Adrenal gland (tissue), 12 donors: ENCODE measurements around the gene ACOX1. TPM values are rescaled to one million over a fixed set of nuclear protein-coding genes. Genes with fewer than 3 reads are reported as not detected.

Experiments
- DNase-seq, 7 donors: peaks; one replicate each; pipeline ENCODE4 v3.0.0-alpha.2; 2019 to 2020
- H3K27ac ChIP-seq, 5 donors: fragments of 200-600 bp; sonication (generic) in 4 of 5; 1 replicate in 3 of 5; 2 replicates in 2 of 5; pipeline versions ENCODE4 v1.5.1 to v1.8.0; 2016 to 2020; ENCODE audit warnings: mild to moderate bottlenecking in 1 of 5
- H3K27me3 ChIP-seq: fragments of 200-600 bp; 2 replicates; pipeline ENCODE4 v1.8.0; 2021
- H3K36me3 ChIP-seq, 2 donors: fragments of 200-600 bp; replicated peaks in 1 of 2; 1 replicate in 1 of 2; 2 replicates in 1 of 2; pipeline versions ENCODE4 v1.5.1 to v1.8.0; 2018 to 2022
- H3K4me1 ChIP-seq, 2 donors: fragments of 200-600 bp; replicated peaks in 1 of 2; 1 replicate in 1 of 2; 2 replicates in 1 of 2; pipeline versions ENCODE4 v1.5.1 to v1.8.0; 2018 to 2021
- H3K4me3 ChIP-seq, 4 donors: fragments of 200-600 bp; sonication (generic) in 3 of 4; one replicate each; pipeline ENCODE4 v1.5.1; 2016 to 2018
- H3K9me3 ChIP-seq, 3 donors: fragments of 200-600 bp; sonication (generic) in 1 of 3; replicated peaks in 1 of 3; 1 replicate in 2 of 3; 2 replicates in 1 of 3; pipeline versions ENCODE4 v1.5.1 to v1.8.0; 2016 to 2021
- POLR2A ChIP-seq, 2 donors: fragments of 450-650 bp; IDR thresholded peaks; one replicate each; pipeline ENCODE4 v1.6.1; 2017; ENCODE audit warnings: antibody characterized with exemption in 2 of 2, mild to moderate bottlenecking in 2 of 2, moderate library complexity in 1 of 2
- WGBS, 4 donors: extraction: QIAGEN DNeasy Blood & Tissue Kit in 2 of 4; methylation state at CpG; one replicate each; pipeline versions ENCODE4 v1.1.5 to v1.1.7; 2013 to 2017; 5-methylcytosine and 5-hydroxymethylcytosine counted together
- intact Hi-C, 2 donors: fragments of 100-400 bp; cut with DNase I; formaldehyde crosslinking; loops; one replicate each; pipeline versions ENCODE4 v1.14.1 to v1.15.0; 2022 to 2023
- polyA plus RNA-seq, 3 donors: library from polyadenylated mRNA; stranded (reverse); fragments of 200-250 nt in 2 of 3; fragments of 350-450 nt in 1 of 3; fragmentation: Illumina TruSeq in 1 of 3; extraction: RNeasy Lipid Tissue Mini Kit (QIAGEN cat#74804) in 1 of 3; gene quantifications; one replicate each; pipeline ENCODE4 v1.2.3, GENCODE V29; 2013 to 2014
- total RNA-seq, 9 donors: library from RNA; depleted of rRNA in 4 of 9; stranded (reverse); fragments of >200 nt in 4 of 9; fragments of 120-200 nt in 1 of 9; fragmentation: NEBNext Ultra II Directional in 1 of 9; extraction: Animal tissue kit (Norgen Biotek cat#: 25700) in 1 of 9; gene quantifications; one replicate each; pipeline versions ENCODE4 v1.1.0 to v1.2.4, GENCODE V29; 2013 to 2023
- TF ChIP-seq, protein P1 (sequence below), 6 experiments: fragments of 450-650 bp in 4 of 6; fragments of 200-600 bp in 2 of 6; sonication (generic) in 1 of 6; IDR thresholded peaks; 1 replicate in 5 of 6; 2 replicates in 1 of 6; pipeline versions ENCODE4 v1.5.1 to v1.8.0; 2016 to 2021; ENCODE audit warnings: antibody characterized with exemption in 6 of 6, mild to moderate bottlenecking in 2 of 6, moderate library complexity in 1 of 6
- donor health status: healthy with polysubstance abuse.
- donor health status: Bipolar disorder and iron deficiency.
- donor health status: DM: yes; HTN: yes; CAD: no.
- donor health status: DM: no; HTN: no; CAD: no.
- donor health status: DM: no; HTN: no; CAD: no.
- donor health status: DM: yes; HTN: yes; CAD: no.

Gene ACOX1
- total and polyA plus RNA-seq, 12 donors, result 28.9 to 109 (median 69.1) TPM

DNA sequence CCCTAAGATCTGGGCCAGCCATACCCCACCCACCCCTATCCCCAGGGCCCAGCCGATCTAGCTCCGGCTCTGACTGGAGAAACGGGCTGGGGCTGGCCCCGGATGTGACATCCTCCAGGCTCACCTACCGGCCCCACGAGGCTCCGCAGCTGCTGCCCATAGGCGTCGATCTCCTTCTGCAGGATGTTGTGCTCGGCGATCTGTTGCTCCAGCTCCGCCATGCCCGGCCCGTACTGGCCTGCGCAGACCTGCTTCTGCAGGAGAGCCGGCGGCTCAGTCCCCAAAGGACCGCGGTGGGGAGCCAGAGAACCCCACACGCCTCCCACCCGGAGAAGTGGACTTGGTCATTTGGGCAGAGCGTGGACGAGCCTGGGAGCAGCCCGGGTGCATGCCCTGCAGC is 43.3 kb upstream of the ACOX1 start:
- WGBS, 4 donors, result 83 to 94% (median 89%) methylated on average over 14 to 24 of the region's 24 CpGs; no CpG with 5 or more reads in 1 of the 4 donors
- DNase-seq, result no peak
- H3K27ac ChIP-seq, result no peak overlapping the region
- peaks cover 0 to 6% of the 10 kb centered on the region in 2 donors for H3K4me1 ChIP-seq
- no peak overlapping the region for H3K4me3 ChIP-seq
- H3K27me3 ChIP-seq, result no peaks in the 10 kb centered on the region
- no peaks in the 10 kb centered on the region for H3K36me3 ChIP-seq
- no peaks in the 10 kb centered on the region for H3K9me3 ChIP-seq
- intact Hi-C loops, result no loop called here
- TF ChIP-seq, protein P1, sequence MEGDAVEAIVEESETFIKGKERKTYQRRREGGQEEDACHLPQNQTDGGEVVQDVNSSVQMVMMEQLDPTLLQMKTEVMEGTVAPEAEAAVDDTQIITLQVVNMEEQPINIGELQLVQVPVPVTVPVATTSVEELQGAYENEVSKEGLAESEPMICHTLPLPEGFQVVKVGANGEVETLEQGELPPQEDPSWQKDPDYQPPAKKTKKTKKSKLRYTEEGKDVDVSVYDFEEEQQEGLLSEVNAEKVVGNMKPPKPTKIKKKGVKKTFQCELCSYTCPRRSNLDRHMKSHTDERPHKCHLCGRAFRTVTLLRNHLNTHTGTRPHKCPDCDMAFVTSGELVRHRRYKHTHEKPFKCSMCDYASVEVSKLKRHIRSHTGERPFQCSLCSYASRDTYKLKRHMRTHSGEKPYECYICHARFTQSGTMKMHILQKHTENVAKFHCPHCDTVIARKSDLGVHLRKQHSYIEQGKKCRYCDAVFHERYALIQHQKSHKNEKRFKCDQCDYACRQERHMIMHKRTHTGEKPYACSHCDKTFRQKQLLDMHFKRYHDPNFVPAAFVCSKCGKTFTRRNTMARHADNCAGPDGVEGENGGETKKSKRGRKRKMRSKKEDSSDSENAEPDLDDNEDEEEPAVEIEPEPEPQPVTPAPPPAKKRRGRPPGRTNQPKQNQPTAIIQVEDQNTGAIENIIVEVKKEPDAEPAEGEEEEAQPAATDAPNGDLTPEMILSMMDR (IDR thresholded peaks at IDR 0.05), result no peak

DNA sequence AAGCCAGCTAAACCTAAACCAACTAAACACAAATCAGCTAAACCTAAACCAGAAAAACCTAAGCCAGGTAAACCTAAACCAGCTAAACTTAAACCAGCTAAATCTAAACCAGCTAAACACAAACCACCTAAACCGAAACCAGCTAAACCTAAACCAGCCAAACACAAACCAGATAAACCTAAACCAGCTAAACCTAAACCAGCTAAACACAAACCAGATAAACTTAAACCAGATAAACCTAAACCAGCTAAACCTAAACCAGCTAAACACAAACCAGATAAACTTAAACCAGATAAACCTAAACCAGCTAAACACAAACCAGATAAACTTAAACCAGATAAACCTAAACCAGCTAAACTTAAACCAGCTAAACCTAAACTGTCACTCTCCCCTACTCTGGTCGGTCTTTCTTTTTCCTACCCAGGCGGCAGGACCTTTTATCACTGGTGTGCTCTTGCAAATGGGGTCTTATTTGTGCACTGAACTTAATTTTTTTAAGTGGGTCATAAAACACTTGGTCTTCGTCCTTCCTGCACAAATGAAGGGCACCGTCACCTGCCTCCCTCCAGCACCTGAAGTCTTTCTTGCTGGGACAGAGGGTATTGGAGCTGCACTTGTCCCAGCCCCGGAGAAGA is 41.0 kb upstream of the ACOX1 start:
- TF ChIP-seq, protein P1 (IDR thresholded peaks at IDR 0.05), result no peak
- TF ChIP-seq POLR2A (IDR thresholded peaks at IDR 0.05), result no peak
- intact Hi-C loops, result loop anchor here in 1 of 2 donors (10.0 kb wide), 1 partner anchor 155 kb away; no protein-coding TSS in a partner anchor
- peaks cover 0 to 6% of the 10 kb centered on the region in 2 donors for H3K4me1 ChIP-seq
- H3K27ac ChIP-seq, result no peak overlapping the region
- H3K36me3 ChIP-seq, result no peaks in the 10 kb centered on the region
- no peaks in the 10 kb centered on the region for H3K27me3 ChIP-seq
- no peaks in the 10 kb centered on the region for H3K9me3 ChIP-seq
- no peak for DNase-seq
- H3K4me3 ChIP-seq, result no peak overlapping the region
- 87 to 94% (median 91%) methylated on average over 6 of the region's 6 CpGs for WGBS, 4 donors

DNA sequence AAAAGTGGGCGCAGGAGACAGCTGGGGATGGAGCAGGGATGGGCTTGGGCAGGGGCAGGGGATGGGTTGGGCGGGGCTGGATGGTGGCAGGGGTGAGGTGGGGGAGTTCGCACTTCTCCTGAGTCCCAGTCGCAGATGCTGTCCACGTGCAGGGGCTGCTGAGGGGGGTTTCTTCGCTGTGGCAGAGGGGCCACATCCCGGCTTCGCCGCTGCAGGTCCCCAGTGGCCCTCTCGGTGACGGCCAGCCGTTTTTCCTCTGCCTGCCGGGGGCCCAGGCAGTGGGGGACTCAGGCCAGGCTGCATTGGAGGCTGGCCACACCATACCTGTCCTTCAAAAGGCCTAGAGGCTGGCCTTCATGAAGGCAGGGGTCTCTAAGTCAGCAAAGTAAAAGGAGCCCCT is 39.8 kb upstream of the ACOX1 start:
- Histone ChIP-seq H3K4me1 (peaks cover 4 to 6% of the 10 kb centered on the region in 2 donors), H3K4me3 (no peak overlapping the region), H3K36me3 (no peaks in the 10 kb centered on the region), H3K27ac (no peak overlapping the region), H3K9me3 (no peaks in the 10 kb centered on the region), H3K27me3 (no peaks in the 10 kb centered on the region)
- WGBS, 4 donors, result 79 to 100% (median 92%) methylated on average over 4 to 13 of the region's 13 CpGs
- intact Hi-C loops, result loop anchor here in 1 of 2 donors (10.0 kb wide), 1 partner anchor 156 kb away; no protein-coding TSS in a partner anchor
- no peak for DNase-seq
- TF ChIP-seq, protein P1 (IDR thresholded peaks at IDR 0.05), result no peak
- TF ChIP-seq POLR2A (IDR thresholded peaks at IDR 0.05), result no peak

DNA sequence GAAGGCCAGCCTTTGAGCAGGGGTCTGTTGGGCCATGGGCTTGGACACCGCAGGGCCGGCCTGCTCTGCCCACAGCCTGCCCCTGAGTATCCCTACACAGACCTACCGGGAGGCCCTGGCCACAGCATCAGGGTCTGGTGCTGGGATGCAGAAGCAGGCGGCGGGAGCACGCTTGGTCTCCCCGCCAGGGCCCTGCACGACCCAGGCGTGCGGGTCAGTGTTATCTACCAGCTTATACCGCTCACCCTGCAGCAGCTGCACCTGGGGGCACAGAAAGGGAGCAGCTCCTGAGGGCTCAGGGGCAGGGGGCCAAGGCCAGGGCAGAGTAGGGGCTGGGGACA is 39.3 kb upstream of the ACOX1 start:
- H3K36me3 ChIP-seq, result no peaks in the 10 kb centered on the region
- intact Hi-C loops, result loop anchor here in 1 of 2 donors (10.0 kb wide), 1 partner anchor 156 kb away; no protein-coding TSS in a partner anchor
- no peak overlapping the region for H3K27ac ChIP-seq
- WGBS, 4 donors, result 71 to 83% (median 75%) methylated on average over 1 to 11 of the region's 11 CpGs
- no peak for TF ChIP-seq POLR2A (IDR thresholded peaks at IDR 0.05)
- TF ChIP-seq, protein P1 (IDR thresholded peaks at IDR 0.05), result no peak
- H3K4me3 ChIP-seq, result no peak overlapping the region
- DNase-seq, result no peak
- H3K9me3 ChIP-seq, result no peaks in the 10 kb centered on the region
- H3K4me1 ChIP-seq, result peaks cover 4 to 6% of the 10 kb centered on the region in 2 donors
- no peaks in the 10 kb centered on the region for H3K27me3 ChIP-seq
